Mucosa of descending colon (tissue), 3 donors: ENCODE data around the gene PRDM16. TPM values are rescaled to one million over a fixed set of nuclear protein-coding genes. Genes with fewer than 3 reads are reported as not detected.

Source experiments
- ATAC-seq: fragments of 200-7000 bp; cut with Tn5 transposase; one replicate; pipeline ENCODE4 v1.9.1; 2020; ENCODE audit warnings: mild to moderate bottlenecking, moderate library complexity
- DNase-seq, 3 donors: peaks; one replicate each; pipeline ENCODE4 v3.0.0-alpha.2; 2020
- H3K36me3 ChIP-seq: fragments of 200-600 bp; one replicate; pipeline ENCODE4 v1.8.0; 2021; ENCODE audit warnings: low read depth, mild to moderate bottlenecking
- H3K4me1 ChIP-seq: fragments of 200-600 bp; one replicate; pipeline ENCODE4 v1.8.0; 2021; ENCODE audit warnings: low read depth, mild to moderate bottlenecking
- H3K4me3 ChIP-seq: fragments of 200-600 bp; one replicate; pipeline ENCODE4 v1.8.0; 2021; ENCODE audit warnings: mild to moderate bottlenecking
- H3K9me3 ChIP-seq: fragments of 200-600 bp; one replicate; pipeline ENCODE4 v1.8.0; 2021; ENCODE audit warnings: mild to moderate bottlenecking
- CTCF ChIP-seq: fragments of 200-600 bp; IDR thresholded peaks from one replicate; pipeline ENCODE4 v1.8.0; 2022; ENCODE audit warnings: antibody characterized with exemption, mild to moderate bottlenecking
- intact Hi-C, 2 donors: fragments of 100-400 bp; cut with DNase I in 1 of 2; cut with micrococcal nuclease in 1 of 2; formaldehyde crosslinking; loops; one replicate each; pipeline versions ENCODE4 v1.11.0 to v1.11.1; 2022; cut with DNase I, micrococcal nuclease
- total RNA-seq, 3 donors: library from RNA; stranded (reverse); fragmentation: NEBNext Ultra II Directional in 2 of 3; extraction: Animal tissue kit (Norgen Biotek cat#: 25700) in 2 of 3; gene quantifications; one replicate each; pipeline versions ENCODE4 v1.2.1 to v1.2.4, GENCODE V29; 2021 to 2023
- donor health status: DM: no; HTN: no; CAD: no; lungs with moderate emphysema.
- donor health status: DM: no; HTN: no; CAD: no.
- donor health status: DM: no; HTN: yes; CAD: no.

PRDM16 gene
- total RNA-seq, 3 donors from 2014 or later: 1.6 to 2.5 (median 2.4) TPM

- intact Hi-C loops: no loop called here
- Histone ChIP-seq H3K4me1 (no peaks in the 10 kb centered on the region), H3K9me3 (no peaks in the 10 kb centered on the region), H3K36me3 (no peaks in the 10 kb centered on the region), H3K4me3 (no peak overlapping the region)
- ATAC-seq (no peak), DNase-seq (no peak)
- TF ChIP-seq CTCF: no peak
Measured at GRCh38 chr1:3370856-3371703, 302.1 kb downstream of the PRDM16 start.

DNA sequence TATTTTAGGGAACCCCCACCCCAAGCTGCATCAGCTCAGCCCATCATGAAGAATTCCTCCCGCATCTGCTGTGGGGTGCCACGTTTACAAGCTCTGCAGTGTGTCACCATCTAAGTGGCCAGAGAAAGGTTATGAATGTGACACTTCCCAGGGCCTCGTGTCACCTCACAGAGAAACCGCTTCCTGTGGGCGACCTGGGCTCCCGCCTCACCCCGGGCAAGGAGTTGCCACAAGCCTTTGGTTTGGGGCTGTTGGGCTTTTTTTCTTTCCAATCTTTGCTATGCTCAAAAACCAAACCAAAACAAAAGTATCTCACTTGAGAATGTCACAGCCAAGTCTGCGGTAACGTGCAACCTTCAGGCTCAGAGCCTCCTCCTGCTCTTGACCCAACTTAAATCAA, 303.3 kb downstream of the PRDM16 start:
- no peak for DNase-seq
- no peak for ATAC-seq
- no peaks in the 10 kb centered on the region for H3K9me3 ChIP-seq
- intact Hi-C loops: no loop called here
- no peak overlapping the region for H3K4me3 ChIP-seq
- TF ChIP-seq CTCF: no peak
- no peaks in the 10 kb centered on the region for H3K4me1 ChIP-seq
- no peaks in the 10 kb centered on the region for H3K36me3 ChIP-seq

DNA sequence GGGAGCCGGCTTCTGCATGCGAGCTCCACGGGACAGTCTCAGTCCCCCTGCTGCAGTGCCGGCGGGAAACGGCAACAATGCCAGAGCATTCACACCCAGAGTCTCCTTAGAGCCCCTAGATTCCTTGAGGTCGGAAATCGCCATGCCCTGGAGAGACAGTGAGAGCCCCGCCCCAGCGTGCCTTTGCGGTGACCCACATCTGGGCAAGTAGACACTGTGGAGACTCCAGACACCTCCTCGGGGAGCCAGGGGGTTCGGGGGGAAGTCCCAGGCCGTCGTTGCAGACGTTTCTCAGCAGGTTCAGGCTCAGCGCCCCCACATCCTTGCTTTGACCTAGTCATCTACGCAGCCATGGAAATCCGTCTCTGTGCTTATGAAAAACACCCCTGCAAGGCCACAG, 304.2 kb downstream of the PRDM16 start:
- Histone ChIP-seq H3K4me1 (no peaks in the 10 kb centered on the region), H3K36me3 (no peaks in the 10 kb centered on the region), H3K9me3 (no peaks in the 10 kb centered on the region), H3K4me3 (no peak overlapping the region)
- DNase-seq: no peak
- intact Hi-C loops: no loop called here
- no peak for TF ChIP-seq CTCF
- no peak for ATAC-seq

DNA sequence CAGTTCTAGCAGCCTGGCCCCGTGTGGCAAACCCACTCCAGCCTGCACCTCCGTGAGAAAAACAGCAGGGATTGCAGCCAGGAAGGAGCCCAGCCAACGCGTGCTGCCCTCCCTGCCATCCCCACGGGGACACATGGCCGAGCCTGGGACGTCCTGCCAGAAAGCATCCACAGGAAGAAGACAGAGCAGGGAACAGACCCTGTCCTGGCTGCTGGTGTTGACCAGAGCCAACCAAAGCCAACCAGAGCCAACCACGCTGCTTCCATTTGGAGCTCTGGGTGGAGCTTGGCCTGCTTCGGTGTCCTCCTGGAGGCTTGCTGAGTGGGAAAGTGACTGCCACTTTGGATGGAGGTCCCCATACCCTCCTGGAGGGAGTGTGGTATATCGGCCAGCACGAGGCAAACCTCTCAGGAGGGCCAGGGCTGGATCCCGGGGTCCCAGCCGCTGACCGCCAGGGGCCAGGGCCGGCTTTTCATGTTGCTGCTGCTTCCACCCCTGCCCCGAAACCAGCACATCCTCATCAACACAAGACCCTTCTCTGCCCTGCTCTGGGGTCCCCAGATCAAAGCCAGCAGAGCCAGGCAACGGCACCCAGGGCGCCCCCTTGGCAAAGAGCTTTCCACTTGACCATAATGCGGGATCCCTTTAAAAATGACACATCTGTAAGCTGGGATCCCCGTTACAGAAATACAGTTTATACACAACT, 304.9 kb downstream of the PRDM16 start:
- ATAC-seq (no peak), DNase-seq (no peak)
- H3K4me3 ChIP-seq: no peak overlapping the region
- intact Hi-C loops: no loop called here
- no peak for TF ChIP-seq CTCF
- no peaks in the 10 kb centered on the region for H3K4me1 ChIP-seq
- no peaks in the 10 kb centered on the region for H3K9me3 ChIP-seq
- H3K36me3 ChIP-seq: no peaks in the 10 kb centered on the region

DNA sequence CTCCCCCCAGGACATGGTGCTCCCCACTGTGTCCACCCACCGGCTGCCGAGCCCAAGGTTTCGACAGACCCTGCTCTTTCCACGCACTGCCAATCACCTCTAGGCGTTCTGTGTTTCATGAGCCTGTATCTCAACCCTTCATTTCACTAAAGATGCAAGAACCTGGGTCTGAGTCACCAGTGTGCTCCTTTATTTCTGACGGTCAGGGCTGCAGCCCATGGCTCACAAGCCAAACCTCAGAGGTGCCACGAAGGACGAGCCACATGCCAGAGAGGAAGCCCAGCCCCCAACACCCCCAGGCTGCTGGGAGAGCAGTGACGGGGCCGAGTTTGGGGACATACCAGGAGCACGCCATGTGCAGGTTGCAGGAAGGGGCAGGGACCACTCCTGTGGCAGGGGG, 306.2 kb downstream of the PRDM16 start:
- Histone ChIP-seq H3K4me3 (no peak overlapping the region), H3K4me1 (no peaks in the 10 kb centered on the region), H3K9me3 (no peaks in the 10 kb centered on the region), H3K36me3 (no peaks in the 10 kb centered on the region)
- ATAC-seq: no peak
- no peak for TF ChIP-seq CTCF
- intact Hi-C loops: no loop called here
- DNase-seq: no peak
